Ovary (tissue), 9 donors: ENCODE results near the gene GART. TPM values are rescaled to one million over a fixed set of nuclear protein-coding genes. Genes with fewer than 3 reads are reported as not detected.

Experiments used
- DNase-seq, 5 donors: peaks; one replicate each; pipeline ENCODE4 v3.0.0-alpha.2; 2019 to 2020
- H3K27ac ChIP-seq, 2 donors: fragments of 200-600 bp; one replicate each; pipeline versions ENCODE4 v1.5.1 to v1.8.0; 2019 to 2022
- H3K27me3 ChIP-seq: fragments of 200-600 bp; one replicate; pipeline ENCODE4 v1.8.0; 2022
- H3K36me3 ChIP-seq: fragments of 200-600 bp; sonication (generic); one replicate; pipeline ENCODE4 v1.5.1; 2019
- H3K4me1 ChIP-seq: one replicate; pipeline ENCODE4 v1.8.1; 2013; ENCODE audit warnings: mild to moderate bottlenecking, moderate library complexity; ENCODE audit not compliant: insufficient read depth
- H3K4me3 ChIP-seq: fragments of 200-600 bp; sonication (generic); one replicate; pipeline ENCODE4 v1.5.1; 2017
- H3K9me3 ChIP-seq, 2 donors: fragments of 200-600 bp in 1 of 2; sonication (generic) in 1 of 2; one replicate each; pipeline versions ENCODE4 v1.5.1 to v1.8.1; 2013 to 2019; ENCODE audit warnings: mild to moderate bottlenecking in 1 of 2, moderate library complexity in 1 of 2
- EP300 ChIP-seq: sonication (generic); formaldehyde crosslinking; IDR thresholded peaks from one replicate; pipeline ENCODE4 v1.6.1; 2017; ENCODE audit warnings: antibody characterized with exemption
- POLR2A ChIP-seq: fragments of 450-650 bp; IDR thresholded peaks from one replicate; pipeline ENCODE4 v1.6.1; 2017; ENCODE audit warnings: antibody characterized with exemption, mild to moderate bottlenecking, moderate library complexity
- WGBS, 3 donors: extraction: QIAGEN DNeasy Blood & Tissue Kit in 1 of 3; methylation state at CpG; one replicate each; pipeline versions ENCODE4 v1.1.5 to v1.1.7; 2013 to 2017; 5-methylcytosine and 5-hydroxymethylcytosine counted together
- intact Hi-C, 4 donors: fragments of 100-400 bp; cut with DNase I; formaldehyde crosslinking; loops; one replicate each; pipeline versions ENCODE4 v1.11.0 to v1.15.1; 2022 to 2023
- polyA plus RNA-seq, 2 donors: library from polyadenylated mRNA; stranded (reverse); fragments of 200-250 nt in 1 of 2; fragments of 350-450 nt in 1 of 2; fragmentation: Illumina TruSeq in 1 of 2; extraction: RNeasy Lipid Tissue Mini Kit (QIAGEN cat#74804) in 1 of 2; gene quantifications; one replicate each; pipeline ENCODE4 v1.2.3, GENCODE V29; 2013 to 2014
- total RNA-seq, 7 donors: library from RNA; depleted of rRNA in 2 of 7; stranded (reverse); fragments of >200 nt in 2 of 7; fragmentation: NEBNext Ultra II Directional in 3 of 7; extraction: Animal tissue kit (Norgen Biotek cat#: 25700) in 3 of 7; gene quantifications; one replicate each; pipeline versions ENCODE4 v1.1.0 to v1.2.4, GENCODE V29; 2016 to 2023
- TF ChIP-seq, protein P1 (sequence below), 3 donors: fragments of 450-650 bp in 2 of 3; fragments of 200-600 bp in 1 of 3; IDR thresholded peaks; one replicate each; pipeline versions ENCODE4 v1.5.1 to v1.8.0; 2016 to 2022; ENCODE audit warnings: antibody characterized with exemption in 3 of 3, mild to moderate bottlenecking in 1 of 3
- donor health status: DM: no; HTN: no; CAD: no; lungs with moderate emphysema.
- donor health status: DM: no; HTN: no; CAD: no.
- donor health status: Bipolar disorder and iron deficiency.
- donor health status: DM: yes; HTN: yes; CAD: no.
- donor health status: DM: no; HTN: no; CAD: no.
- donor health status: DM: yes; HTN: yes; CAD: no.

The GART gene
- total and polyA plus RNA-seq, 9 donors, result 17.5 to 84.4 (median 51.9) TPM

DNA sequence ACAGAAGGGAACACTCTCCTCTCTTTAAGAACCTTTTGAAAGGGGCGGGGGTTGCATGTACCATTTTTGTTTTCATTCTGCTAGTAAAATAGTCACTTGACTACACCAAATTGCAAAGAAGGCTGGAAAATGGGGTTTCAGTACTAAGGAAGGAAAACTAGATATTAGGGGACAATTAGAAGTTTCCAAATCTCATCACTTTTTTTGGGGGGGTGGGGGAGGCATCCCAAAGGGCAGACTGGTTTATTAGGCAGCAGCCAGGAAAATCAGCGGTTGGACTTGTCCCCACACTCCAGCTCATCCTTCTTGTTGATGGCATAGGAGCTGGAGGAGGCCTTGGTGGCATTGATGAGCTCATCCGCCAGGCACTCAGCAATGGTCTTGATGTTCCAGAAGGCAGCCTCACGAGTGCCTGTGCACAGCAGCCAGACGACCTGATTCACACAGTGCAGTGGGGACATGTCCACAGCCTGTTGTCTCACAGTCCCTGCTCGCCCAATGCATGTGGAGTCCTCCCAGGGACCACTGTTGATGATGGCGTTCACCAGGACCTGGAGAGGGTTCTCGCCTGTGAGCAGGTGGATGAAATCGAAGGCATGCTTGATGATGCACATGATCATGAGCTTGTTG, 60.5 kb downstream of the GART start:
- no peak overlapping the region for H3K27ac ChIP-seq
- H3K36me3 ChIP-seq, result no peaks in the 10 kb centered on the region
- 86 to 89% (median 88%) methylated on average over 9 of the region's 9 CpGs for WGBS, 3 donors
- peaks cover 5% of the 10 kb centered on the region for H3K4me1 ChIP-seq
- H3K9me3 ChIP-seq, result no peaks in the 10 kb centered on the region
- no peak for DNase-seq
- no peak overlapping the region for H3K4me3 ChIP-seq
- intact Hi-C loops, result no loop called here
- TF ChIP-seq EP300 (no peak), POLR2A (no peak)
- TF ChIP-seq, protein P1, sequence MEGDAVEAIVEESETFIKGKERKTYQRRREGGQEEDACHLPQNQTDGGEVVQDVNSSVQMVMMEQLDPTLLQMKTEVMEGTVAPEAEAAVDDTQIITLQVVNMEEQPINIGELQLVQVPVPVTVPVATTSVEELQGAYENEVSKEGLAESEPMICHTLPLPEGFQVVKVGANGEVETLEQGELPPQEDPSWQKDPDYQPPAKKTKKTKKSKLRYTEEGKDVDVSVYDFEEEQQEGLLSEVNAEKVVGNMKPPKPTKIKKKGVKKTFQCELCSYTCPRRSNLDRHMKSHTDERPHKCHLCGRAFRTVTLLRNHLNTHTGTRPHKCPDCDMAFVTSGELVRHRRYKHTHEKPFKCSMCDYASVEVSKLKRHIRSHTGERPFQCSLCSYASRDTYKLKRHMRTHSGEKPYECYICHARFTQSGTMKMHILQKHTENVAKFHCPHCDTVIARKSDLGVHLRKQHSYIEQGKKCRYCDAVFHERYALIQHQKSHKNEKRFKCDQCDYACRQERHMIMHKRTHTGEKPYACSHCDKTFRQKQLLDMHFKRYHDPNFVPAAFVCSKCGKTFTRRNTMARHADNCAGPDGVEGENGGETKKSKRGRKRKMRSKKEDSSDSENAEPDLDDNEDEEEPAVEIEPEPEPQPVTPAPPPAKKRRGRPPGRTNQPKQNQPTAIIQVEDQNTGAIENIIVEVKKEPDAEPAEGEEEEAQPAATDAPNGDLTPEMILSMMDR (IDR thresholded peaks at IDR 0.05), result no peak
- H3K27me3 ChIP-seq, result no peaks in the 10 kb centered on the region

DNA sequence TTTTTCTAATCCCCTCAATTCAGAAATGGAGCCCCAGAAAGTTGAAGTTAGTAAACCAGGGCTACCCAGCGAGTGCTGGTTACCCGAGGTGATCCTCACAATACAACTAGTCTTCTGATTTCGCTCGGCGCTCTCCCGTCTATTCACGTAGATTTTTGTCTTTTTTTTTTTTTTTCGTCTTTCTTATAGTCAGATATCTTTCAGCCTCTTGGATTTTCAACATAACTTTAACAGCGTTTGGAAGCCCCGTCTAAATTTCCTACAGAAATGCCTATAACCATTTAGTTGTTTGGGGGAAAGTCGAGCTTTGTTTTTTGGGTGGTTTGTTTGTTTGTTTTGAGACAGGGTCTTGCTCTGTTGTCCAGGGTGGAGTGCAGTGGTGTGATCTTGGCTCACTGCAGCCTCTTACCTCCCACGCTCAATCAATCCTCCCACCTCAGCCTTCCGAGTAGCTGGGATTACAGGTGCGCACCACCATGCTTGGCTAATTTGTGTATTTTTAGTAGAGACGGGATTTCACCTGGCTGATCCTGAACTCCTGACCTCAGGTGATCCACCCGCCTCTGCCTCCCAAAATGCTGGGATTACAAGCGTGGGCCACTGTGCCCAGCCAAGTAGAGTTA, 61.3 kb downstream of the GART start:
- Histone ChIP-seq H3K27me3 (no peaks in the 10 kb centered on the region), H3K9me3 (no peaks in the 10 kb centered on the region), H3K4me1 (peaks cover 5% of the 10 kb centered on the region), H3K4me3 (peak overlapping the region; percentile 96), H3K27ac (peak overlapping the region; percentile 59 to 67), H3K36me3 (no peaks in the 10 kb centered on the region)
- intact Hi-C loops, result no loop called here
- TF ChIP-seq POLR2A, result no peak
- TF ChIP-seq EP300, result no peak
- TF ChIP-seq, protein P1 (IDR thresholded peaks at IDR 0.05), result no peak
- WGBS, 3 donors, result 11 to 21% (median 18%) methylated on average over 17 of the region's 17 CpGs
- no peak for DNase-seq

DNA sequence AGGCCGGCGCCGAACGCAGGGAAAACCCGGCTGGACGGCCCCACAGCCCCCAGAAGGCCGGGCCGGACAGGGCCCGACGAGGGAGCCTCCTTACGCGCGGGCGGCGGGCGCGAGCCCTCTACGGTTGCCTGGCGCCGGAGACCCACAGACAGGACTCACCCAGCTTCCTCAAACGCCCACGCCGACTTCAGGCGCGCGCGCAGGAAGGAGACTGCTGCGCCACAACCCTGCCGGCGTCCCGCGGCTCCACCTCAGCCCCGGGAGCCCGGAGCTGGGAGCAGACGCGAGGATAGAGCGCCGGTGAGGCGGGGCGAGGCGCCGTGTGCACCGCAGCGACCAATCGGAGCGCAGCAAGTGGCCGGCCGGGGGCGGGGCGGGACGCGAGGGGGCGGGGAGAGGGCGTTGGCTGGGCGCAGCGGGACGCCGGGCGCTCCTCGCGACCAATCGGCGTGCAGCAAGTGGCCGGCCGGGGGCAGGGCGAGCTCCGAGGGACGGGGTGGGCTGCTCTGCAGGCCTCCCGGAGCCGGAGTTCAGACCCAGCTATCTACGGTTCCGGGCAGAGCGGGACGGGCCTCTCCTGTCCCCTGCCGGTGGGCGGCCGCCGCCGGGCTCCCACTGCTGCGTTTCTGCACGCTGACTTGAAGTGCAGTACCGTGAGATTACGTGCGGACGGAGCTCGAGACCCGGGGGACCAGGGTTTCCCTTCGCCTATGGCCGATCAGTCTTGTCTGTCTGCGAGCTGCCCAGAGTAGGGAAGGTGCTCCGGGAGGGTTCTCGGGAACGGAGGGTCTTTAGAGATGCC, 62.0 kb downstream of the GART start, which contains the start of gene TMEM50B:
Gene TMEM50B, minus strand, starts transcription at position 296 of the 802 bp plus-strand sequence. CDS start 11,089 bp downstream, outside the sequence.
- TF ChIP-seq, protein P1 (IDR thresholded peaks at IDR 0.05), result peak; percentile 53 to 84 (median 66)
- TF ChIP-seq POLR2A (peak; percentile 92), EP300 (no peak)
- H3K4me1 ChIP-seq, result peaks cover 5% of the 10 kb centered on the region
- 0% methylated on average over 26 to 93 of the region's 93 CpGs for WGBS, 3 donors
- no peaks in the 10 kb centered on the region for H3K9me3 ChIP-seq
- intact Hi-C loops, result no loop called here
- H3K4me3 ChIP-seq, result peak within 1 kb of the TSS; percentile 96
- peak within 1 kb of the TSS; percentile 78 to 94 for H3K27ac ChIP-seq
- no peaks in the 10 kb centered on the region for H3K27me3 ChIP-seq
- no peaks in the 10 kb centered on the region for H3K36me3 ChIP-seq
- DNase-seq, result peak; percentile 95 to 97 (median 96)

DNA sequence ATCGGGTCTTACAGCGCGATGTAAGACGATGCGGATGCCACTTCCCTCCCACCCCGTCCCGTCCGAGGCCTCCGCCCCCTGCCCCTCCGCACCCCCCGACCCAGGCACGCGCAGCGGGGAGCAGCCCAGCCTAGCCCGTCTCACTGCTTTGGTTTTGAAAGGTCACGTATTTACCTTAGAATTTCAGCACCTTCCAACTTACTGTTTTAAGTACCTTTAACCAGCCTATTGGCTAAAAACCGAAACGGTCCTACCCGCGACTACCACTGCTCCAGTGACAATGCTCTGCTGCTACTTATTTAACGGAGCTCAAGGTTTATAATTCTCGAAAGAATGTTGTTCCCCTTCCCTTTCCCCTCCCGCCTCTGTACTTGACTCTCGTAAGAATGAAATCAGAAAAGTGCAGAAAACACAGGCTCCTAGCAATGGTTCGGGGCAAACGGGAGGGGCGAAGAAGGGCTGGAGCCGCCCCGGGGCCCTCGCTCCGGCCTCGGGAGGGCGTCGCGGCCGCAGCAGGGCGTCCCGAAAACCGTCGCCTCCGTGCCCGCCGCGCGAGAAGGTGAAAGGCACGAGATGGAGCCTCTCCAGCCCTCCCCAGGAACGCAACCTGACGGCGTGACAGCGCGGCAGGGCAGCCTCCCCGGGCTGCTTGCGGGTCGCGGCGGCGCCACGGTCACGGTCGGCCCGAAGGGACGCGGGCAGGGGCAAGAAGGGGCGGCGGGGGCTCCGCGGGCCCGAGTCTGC, 62.8 kb downstream of the GART start:
- Histone ChIP-seq H3K4me1 (peaks cover 7% of the 10 kb centered on the region), H3K9me3 (no peaks in the 10 kb centered on the region), H3K27me3 (no peaks in the 10 kb centered on the region), H3K27ac (peak overlapping the region; percentile 78 to 94), H3K4me3 (peak overlapping the region; percentile 96), H3K36me3 (no peaks in the 10 kb centered on the region)
- intact Hi-C loops, result no loop called here
- peak in 4 of 5 donors; percentile 32 to 57 (median 50) for DNase-seq
- TF ChIP-seq EP300 (no peak), POLR2A (no peak)
- TF ChIP-seq, protein P1 (IDR thresholded peaks at IDR 0.05), result no peak
- WGBS, 3 donors, result 0 to 1% (median 1%) methylated on average over 36 to 68 of the region's 68 CpGs
